ENCODE results near the gene CPED1. TPM values are rescaled to one million over a fixed set of nuclear protein-coding genes. Genes with fewer than 3 reads are reported as not detected.

Gene CPED1
- total RNA-seq, 2 experiments from 2014 or later: not detected

Other genes starting within 250 kb of the CPED1 start
- gene TSPAN12, start 130.6 kb upstream of the CPED1 start, total RNA-seq: not detected
- 10 to 100 TPM; 23.5 to 24.8 TPM for gene ING3, start 37.9 kb upstream of the CPED1 start, total RNA-seq